ENCODE results near the gene LPAR2.
A peak's percentile ranks its signal among the peaks of the same experiment; 100 is the strongest.

LPAR2 gene

GRCh38 chr19:19652482-19653295 is 24.7 kb upstream of the LPAR2 start:
- peak; percentile 42 for DNase-seq

- DNase-seq = no peak
Measured at GRCh38 chr19:19651076-19651475, 23.1 kb upstream of the LPAR2 start.

- DNase-seq = no peak
Measured at GRCh38 chr19:19650331-19650730, 22.3 kb upstream of the LPAR2 start.

- no peak for DNase-seq
Measured at GRCh38 chr19:19649580-19649995, 21.6 kb upstream of the LPAR2 start.

- no peak for DNase-seq
Measured at GRCh38 chr19:19649155-19649554, 21.1 kb upstream of the LPAR2 start.

GRCh38 chr19:19647037-19647835 is 19.2 kb upstream of the LPAR2 start:
- DNase-seq = no peak

GRCh38 chr19:19645233-19645870 is 17.3 kb upstream of the LPAR2 start:
- no peak for DNase-seq

GRCh38 chr19:19644054-19644388 is 16.0 kb upstream of the LPAR2 start:
- DNase-seq = no peak

- peak; percentile 61 for DNase-seq
Measured at GRCh38 chr19:19643158-19644053, 15.4 kb upstream of the LPAR2 start, which contains the start of gene GMIP. TSS of gene GMIP (minus strand) at chr19:19643657. CDS start at chr19:19643529, 128 bp downstream.

GRCh38 chr19:19642506-19643157 is 14.6 kb upstream of the LPAR2 start:
- DNase-seq = peak; percentile 27

GRCh38 chr19:19637523-19638251 is 9.7 kb upstream of the LPAR2 start:
- DNase-seq = no peak

- no peak for DNase-seq
Measured at GRCh38 chr19:19637186-19637522, 9.1 kb upstream of the LPAR2 start.

GRCh38 chr19:19636573-19637185 is 8.7 kb upstream of the LPAR2 start:
- DNase-seq = no peak

- no peak for DNase-seq
Measured at GRCh38 chr19:19635313-19635702, 7.3 kb upstream of the LPAR2 start.

GRCh38 chr19:19634516-19635312 is 6.7 kb upstream of the LPAR2 start:
- DNase-seq = no peak

- no peak for DNase-seq
Measured at GRCh38 chr19:19633711-19634515, 5.9 kb upstream of the LPAR2 start.

- no peak for DNase-seq
Measured at GRCh38 chr19:19632661-19633060, 4.6 kb upstream of the LPAR2 start.

GRCh38 chr19:19631346-19631745 is 3.3 kb upstream of the LPAR2 start:
- no peak for DNase-seq

GRCh38 chr19:19630426-19630825 is 2.4 kb upstream of the LPAR2 start:
- no peak for DNase-seq

Data from EL (cell line).